Tibial nerve (tissue), 4 donors: Measurements from ENCODE around the gene KRTAP19-7.

Experiments
- EP300 ChIP-seq, 2 donors: sonication (generic); formaldehyde crosslinking; IDR thresholded peaks; one replicate each; pipeline ENCODE4 v1.6.1; 2017; ENCODE audit warnings: antibody characterized with exemption in 2 of 2, mild to moderate bottlenecking in 1 of 2
- POLR2A ChIP-seq, 2 donors: fragments of 450-650 bp; IDR thresholded peaks; one replicate each; pipeline ENCODE4 v1.6.1; 2017; ENCODE audit warnings: antibody characterized with exemption in 2 of 2, mild to moderate bottlenecking in 2 of 2, moderate library complexity in 2 of 2
- TF ChIP-seq, protein P1 (sequence below), 5 experiments: fragments of 200-600 bp in 3 of 5; fragments of 450-650 bp in 2 of 5; sonication (generic) in 3 of 5; IDR thresholded peaks; one replicate each; pipeline ENCODE4 v1.5.1; 2016 to 2019; ENCODE audit warnings: antibody characterized with exemption in 5 of 5, mild to moderate bottlenecking in 3 of 5, moderate library complexity in 2 of 5

DNA sequence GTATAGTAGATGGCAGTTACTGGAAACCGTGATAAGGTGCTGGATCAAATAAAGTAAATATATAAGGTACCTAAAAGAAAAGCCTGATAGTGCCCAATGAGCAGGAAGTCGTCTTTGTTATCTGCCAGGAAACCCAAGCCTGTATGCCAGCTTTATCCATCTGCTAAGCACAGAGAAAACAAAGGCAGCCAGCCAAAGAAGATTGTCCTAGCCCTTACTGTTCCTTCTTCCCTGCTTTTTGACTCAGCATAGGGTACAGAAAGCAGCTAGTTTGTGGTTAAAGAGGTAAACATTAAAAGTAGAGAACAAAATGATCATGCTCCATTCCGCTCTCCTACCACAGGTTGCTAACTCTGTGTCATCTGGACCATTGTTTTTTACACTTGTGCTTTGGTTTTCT is 19.0 kb upstream of the KRTAP19-7 start:
- TF ChIP-seq POLR2A (IDR thresholded peaks at IDR 0.05) (no peak), EP300 (IDR thresholded peaks at IDR 0.05) (no peak)
- TF ChIP-seq, protein P1, sequence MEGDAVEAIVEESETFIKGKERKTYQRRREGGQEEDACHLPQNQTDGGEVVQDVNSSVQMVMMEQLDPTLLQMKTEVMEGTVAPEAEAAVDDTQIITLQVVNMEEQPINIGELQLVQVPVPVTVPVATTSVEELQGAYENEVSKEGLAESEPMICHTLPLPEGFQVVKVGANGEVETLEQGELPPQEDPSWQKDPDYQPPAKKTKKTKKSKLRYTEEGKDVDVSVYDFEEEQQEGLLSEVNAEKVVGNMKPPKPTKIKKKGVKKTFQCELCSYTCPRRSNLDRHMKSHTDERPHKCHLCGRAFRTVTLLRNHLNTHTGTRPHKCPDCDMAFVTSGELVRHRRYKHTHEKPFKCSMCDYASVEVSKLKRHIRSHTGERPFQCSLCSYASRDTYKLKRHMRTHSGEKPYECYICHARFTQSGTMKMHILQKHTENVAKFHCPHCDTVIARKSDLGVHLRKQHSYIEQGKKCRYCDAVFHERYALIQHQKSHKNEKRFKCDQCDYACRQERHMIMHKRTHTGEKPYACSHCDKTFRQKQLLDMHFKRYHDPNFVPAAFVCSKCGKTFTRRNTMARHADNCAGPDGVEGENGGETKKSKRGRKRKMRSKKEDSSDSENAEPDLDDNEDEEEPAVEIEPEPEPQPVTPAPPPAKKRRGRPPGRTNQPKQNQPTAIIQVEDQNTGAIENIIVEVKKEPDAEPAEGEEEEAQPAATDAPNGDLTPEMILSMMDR (IDR thresholded peaks at IDR 0.05) = no peak
